Kidney tubule cell (primary cell): ENCODE data around the gene UMODL1.
A peak's percentile ranks its signal among the peaks of the same experiment; 100 is the strongest.
"Not testable (repeated sequence)": the region's sequence is repeated elsewhere in the genome, so short reads cannot be mapped to it uniquely, and the experiment has no call there.

Experiments
- DNase-seq: peaks from one replicate; pipeline ENCODE4 v3.0.0-alpha.2; 2018; ENCODE audit warnings: low spot score

Gene UMODL1

DNA sequence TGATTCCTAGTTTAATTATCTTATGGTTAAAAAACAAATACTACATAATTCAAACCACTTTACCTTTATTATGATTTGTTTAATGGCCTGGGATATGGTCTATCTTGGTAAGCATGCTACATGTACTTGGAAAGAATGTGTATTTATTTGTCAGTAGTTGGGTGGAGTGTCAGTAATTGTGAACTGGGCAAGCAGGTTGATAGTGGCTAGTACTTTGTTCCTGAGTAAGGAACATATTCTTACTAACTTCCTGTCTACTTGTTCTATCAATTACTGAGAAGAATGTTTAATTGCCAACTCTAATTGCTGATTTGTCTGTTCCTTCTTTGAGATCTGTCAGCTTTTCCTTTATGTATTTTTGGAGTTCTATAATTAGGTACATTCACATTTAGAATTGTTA, 98.6 kb downstream of the UMODL1 start:
- DNase-seq = no peak

DNA sequence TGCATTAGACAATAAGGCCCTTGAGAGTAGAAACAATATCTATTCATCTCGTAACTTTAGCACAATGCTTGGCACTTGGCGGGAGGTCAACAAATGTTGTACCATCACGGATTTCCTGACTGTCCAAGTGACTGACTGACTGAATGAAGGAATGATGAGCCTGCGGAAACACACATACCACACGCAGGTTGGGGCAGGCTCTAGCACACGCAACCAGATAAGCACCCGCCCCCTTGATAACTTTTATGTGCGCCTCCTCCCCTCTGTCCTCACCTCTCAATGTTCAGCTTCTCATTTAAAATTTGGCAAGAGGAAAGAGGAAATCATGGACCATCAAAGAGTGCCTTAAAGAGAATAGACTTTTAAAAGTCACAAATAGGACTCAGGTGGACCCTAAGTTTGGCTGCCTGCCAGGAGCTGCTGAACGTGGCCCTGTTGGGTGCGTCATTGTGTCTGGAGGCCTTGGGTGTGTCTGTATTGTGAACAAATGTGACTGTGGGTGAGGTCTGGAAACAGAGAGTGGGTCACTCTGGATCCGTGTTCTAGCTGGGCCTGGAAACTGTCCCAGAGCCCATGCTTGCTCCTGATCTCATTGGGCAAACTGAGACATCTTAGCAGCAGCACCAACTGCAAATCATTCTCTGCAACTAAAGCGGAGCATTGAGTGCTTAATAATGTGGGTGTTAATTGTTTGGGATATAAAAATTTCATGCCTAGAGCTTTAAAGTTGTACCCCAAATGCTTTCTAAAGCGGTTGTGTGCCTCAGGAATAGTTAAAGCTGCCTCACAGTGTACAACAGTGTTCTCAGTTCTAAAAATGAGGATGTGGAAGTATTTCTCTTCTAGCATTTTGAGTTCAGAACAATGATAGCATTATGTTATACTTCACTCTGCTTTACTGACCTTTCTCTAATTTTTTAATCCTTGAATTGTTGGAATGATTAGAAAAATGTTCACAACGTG, 100.3 kb downstream of the UMODL1 start:
- peak; percentile 13 for DNase-seq

DNA sequence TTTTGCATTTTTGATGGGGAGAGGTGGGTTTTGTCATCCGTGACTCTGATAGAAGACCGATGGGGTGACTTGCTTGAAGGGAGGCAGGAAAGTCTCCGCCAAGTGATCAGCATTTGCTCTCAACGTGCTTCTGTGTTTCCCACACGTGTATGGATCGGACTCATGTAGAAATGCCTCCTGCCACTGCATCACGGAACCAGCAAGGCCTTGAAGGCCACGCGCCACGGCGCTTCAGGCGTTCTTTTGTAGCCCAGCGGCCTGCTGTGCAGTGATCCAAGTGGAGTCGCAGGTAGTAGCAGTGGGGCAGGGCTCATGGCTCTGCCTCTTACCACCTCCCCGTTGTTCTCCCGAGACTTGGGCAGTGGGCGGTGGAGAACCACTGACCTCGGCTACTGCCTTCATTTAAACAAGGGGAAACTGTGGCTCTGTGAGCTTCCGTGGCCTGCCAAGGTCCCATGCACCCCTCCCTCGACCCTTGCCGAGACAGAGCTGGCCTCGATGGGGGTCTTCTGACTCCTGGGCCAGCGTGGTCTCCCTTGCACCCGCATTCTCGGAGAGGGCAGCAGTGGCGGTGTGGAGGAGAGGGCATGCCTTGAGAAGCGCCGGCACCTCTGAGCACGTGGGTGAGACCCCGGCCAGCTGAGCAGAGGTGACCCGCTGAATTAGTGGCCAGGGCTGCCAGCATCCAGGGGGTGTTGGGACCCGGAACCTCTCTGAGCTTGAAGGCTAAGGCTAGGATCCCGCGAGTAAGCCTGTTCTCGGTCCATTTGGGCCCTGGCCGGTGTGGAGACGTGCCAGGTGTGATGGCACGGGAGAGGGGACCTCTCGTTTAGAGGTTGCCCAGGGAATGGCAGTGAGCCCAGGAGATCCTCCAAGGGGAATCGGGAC, 101.7 kb downstream of the UMODL1 start:
- no peak for DNase-seq

DNA sequence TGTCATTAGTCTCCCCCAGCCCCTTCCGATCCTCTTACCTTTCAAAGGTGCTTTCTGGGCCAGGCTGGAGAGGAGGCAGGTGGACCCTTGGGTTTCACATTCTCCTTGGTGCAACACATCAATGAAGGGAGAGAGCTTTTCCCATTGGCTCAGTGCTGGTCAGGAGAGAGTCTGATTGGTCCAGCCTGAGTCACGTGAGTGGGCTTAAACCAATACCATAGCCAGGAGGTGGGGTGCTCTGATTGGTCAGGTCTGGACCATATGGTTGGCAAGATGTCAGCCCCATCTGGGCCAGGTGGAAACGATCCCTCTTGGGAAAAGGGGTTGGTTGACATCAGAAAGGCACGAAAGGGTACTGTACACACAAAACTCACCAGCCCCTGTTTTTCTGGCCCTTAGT, 103.1 kb downstream of the UMODL1 start:
- DNase-seq = no peak

DNA sequence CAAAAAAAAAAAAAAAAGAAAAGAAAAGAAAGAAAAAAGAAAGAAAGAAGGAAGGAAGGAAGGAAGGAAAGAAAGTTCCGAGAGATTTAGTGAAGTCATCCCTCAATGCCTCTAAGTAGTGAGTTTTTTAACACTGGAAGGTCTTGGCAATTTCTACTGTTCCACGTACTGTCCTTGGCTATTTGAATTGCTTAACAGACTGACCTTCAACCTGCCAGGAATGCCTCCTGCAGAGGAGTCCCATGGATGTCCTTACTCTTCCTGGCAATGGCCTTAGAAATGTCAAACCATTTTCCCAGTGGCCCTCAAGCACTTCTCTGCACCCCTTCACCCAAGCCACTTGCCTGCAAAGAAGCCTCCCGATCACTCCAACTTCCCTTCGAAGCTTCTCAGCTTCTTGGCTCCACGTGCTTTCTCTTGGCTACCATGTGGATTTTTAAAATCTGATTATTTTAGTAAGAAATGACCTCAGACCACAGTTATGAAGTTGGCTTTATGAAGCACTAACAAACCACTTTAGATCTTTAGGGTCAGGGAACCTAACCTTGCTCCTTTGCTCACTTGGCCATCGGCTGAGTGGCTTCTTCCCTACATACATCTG, 104.1 kb downstream of the UMODL1 start:
- no peak for DNase-seq

DNA sequence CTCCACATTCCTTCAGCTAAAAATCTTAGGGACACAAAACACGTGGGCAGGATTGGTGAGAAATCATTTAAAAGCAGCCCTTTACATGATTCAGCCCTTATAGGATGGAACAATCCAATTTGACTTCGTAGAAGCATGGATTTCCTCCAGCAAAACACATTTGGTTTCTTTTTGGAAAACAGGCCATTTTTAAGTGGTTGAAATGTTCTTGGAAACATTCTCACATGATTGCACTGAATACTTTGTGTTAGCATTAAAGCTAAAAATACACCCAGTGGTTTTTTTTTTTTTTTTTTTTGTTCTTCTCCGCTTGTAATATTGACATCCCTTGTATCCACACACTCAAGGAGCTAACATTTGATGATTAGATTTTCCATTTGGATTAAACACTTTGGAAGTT, 105.7 kb downstream of the UMODL1 start:
- no peak for DNase-seq

DNA sequence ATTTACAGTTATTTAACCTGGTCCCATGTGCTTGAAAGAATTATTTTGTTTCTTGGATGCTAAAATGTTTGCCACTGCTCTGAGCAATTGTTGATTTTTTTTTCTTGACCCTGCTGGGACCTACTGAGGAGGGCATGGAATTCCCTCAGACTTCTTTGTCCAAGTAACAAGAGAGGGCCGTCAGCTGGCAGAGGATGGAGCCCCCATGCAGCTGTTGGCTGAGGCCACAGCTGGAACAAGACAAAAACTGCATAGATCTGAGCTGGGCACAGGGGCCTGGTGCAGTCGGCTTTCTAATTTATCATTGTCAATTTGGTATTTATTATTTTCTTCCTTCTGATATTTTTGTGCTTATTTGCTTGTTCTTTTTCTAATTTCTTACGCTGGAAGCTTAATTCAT, 108.2 kb downstream of the UMODL1 start:
- DNase-seq = no peak

DNA sequence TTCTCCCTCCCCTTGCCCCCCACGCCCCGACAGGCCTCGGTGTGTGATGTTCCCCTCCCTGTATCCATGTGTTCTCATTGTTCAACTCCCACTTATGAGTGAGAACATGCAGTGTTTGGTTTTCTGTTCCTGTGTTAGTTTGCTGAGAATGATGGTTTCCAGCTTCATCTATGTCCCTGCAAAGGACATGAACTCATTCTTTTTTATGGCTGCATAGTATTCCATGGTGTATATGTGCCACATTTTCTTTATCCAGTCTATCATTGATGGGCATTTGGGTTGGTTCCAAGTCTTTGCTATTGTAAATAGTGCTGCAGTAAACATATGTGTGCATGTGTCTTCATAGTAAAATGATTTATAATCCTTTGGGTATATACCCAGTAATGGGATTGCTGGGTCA, 108.9 kb downstream of the UMODL1 start:
- DNase-seq = not testable (repeated sequence)

DNA sequence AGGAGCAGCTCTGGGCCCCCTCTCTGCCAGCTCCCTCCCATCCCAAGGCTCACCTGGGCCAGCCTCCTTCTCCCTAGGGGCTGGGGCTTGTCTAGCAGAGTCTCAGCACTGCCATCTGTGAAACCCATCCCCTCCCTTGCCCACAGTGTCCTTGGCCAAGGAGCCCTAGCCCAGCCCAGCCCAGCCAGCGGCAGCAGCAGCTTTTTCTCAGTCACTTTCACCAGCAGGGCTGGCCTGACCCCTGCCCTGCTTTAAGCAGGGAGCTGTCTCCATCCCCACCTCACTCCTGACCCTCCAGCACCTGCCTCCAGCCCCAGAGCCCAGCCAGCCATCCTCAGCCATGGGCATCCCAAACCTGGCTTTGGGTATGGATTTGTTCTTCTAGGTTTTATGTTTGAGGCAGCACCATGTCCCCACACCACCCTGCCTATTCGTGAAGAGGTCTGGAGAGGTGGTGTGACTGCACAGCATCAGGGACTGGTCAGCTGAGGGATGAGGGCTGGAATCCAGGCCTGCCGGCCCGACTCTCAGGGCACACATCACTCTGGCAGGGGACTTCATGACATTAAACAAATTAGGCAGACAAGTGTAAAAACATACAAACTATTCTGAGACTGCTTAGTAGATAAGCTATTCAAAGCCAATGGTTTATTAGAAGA, 111.7 kb downstream of the UMODL1 start:
- DNase-seq = no peak

DNA sequence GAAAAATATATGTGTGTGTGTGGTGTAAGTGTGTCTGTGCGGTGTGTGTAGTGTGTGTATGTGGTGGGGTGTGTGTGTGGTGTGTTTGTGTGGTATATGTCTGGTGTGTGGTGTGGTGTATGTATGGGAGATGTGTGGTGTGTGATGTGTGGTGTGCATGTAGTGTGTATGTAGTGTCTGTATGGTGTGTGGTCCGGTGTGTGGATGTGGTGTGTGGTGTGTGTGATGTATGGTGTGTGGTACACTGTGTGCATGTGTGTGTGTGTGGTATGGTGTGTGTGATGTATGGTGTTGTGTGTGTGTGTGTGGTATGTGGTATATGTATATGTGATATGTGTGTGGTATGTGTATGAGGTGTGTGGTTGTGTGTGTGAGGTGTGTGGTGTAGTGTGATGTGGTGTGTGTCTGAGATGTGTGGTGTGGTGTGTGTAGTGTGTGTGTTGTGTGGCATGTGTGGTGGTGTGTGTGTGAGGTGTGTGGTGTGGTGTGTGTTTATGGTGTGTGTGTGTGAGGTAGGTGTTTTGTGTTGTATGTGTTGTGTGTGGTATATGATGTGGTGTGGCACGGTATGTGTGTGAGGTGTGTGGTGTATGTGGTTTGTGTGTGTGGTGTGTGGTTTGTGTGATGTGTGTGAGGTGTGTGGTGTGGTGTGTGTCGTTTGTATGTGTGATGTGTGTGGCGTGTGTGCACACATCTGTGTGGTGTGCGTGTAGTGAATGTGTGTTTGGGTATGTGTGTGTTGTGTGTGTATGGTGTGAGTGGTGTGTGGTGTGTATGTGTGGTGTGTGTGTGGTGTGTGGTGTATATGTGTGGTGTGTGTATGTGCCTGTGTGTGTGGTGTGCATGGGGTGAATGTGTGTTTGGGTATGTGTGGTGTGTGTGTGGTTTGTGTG, 112.5 kb downstream of the UMODL1 start:
- no peak for DNase-seq

DNA sequence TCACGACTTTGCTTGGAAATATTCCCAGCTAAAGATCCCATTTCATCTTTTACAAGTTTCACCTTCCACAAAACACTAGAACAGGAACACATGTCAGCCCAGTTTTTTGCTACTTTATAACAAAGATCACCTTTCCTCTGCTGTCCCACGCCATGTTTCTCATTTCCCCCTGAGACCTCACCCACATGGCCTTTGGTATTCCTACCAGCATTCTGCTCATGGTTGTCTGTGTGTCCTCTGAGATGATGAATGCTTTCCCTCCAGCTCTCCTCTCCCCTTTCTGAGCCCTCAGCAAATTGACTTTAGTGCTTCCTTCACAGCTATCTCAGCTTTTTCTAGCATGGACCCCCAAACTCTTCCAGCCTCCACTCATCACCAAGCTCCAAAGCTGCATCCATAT, 115.5 kb downstream of the UMODL1 start:
- no peak for DNase-seq

DNA sequence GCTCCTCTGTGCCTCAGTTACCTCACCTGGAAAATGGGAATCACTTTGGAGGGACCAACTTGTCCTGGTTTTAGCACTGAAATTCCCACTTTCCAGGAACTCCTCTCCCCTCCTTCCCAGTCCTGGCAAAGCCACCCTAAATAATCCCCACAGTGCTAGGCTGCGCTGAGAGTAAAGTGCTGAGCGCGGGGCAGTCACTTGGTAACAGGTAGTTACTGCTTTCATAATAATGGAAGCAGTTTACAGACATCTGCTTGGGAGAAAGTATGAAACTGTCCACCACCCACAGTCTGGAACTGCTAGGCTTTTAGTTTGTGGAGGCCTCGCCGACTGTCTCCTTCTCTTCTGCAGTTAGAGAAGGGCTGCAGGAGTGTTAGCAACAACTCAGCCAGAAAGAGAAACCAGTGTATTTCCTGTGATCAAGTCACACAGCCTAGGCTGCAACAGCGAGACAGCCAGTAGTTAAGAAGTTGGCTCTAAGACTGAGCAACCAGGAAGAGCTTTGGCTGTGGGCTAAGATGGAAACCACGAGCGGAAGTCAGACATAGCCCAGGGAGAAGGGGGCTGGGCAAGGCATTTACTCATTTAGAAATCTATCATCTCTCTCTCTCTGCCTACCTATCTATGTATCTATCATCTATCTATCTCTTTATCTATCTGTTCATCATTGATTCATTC, 117.0 kb downstream of the UMODL1 start:
- peak; percentile 5 for DNase-seq

DNA sequence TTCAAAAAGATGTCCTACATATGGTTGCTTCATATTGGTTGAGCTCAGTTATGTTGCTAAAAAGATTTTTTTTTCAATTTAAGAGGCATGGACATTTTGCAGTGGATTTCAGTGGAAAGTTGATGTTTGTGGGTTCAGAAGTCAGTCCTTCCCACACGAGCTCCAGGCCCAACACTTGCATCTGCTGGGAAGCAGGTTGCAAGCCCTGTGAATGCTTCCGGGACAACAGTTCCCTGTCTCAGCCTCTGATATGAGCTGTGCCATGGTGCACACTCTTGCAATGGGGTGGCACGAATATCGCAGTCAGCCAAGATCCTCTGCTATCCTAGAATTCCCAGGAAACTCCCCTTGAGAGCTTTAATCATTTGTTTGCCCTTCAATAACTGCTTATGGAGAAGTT, 117.5 kb downstream of the UMODL1 start:
- no peak for DNase-seq

DNA sequence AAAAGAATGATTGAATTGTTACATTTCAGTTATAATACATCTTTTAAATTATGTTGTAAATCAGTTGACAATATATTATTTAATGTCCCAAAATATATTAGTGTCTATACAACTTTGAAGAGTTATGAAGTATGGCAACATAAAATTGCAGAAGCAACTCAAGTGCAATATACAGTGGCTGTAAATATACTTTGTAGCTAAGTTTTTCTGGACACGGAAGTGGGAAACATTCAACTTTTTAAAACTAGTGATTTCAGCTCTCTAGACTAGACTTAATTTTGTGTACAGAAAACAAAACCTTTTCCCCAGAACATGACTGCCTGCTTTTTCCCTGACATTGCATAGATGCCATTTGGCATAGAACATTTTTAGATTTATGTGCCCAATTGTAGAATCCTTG, 118.3 kb downstream of the UMODL1 start:
- DNase-seq = no peak

DNA sequence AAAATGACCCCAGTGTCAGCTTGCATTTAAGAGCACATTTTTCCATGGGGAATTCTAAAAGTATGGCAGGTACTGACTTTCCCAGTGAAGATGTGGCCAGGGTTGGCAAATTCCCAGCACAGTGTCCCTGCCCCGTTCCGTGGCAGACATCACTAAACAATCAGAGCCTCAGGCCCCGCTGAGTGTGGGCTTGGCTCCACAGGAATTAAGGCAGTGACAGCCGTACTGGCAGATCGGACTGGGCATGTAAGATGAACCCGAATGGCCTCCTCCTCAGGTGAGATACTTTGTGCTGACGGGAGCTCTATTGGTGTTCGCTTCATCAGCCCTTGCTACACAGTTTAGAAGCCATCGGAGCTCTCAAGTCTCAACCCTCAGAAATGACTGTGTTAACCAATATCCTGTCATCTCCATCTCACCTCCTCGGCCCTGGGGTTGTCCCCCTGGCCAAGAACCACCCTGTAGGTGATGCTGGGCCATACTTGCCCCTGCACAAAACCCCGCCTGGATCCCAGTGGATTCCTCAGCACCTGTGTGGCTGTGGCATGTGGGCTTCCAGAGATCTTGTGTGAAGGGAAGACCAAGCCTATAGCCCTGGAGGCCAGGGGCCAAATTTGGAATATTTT, 118.9 kb downstream of the UMODL1 start:
- DNase-seq = no peak

DNA sequence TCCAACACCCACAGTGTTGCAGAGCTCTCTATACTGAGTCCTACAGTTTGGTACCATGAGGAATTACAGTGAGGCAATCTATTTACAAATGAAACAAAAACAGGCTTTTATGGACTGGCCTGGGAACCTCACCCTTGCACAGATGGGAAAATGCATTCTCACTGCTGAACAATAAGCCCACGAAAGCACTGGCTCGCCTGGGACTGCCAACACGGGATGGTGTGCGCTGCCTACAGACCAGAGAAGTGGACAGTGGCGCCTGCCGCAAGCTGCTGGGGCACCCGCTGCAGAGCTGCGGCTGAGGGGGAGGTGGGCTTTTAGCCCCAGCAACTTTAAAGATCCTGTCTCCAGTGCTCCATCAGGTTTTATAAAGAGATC, 119.4 kb downstream of the UMODL1 start:
- no peak for DNase-seq

DNA sequence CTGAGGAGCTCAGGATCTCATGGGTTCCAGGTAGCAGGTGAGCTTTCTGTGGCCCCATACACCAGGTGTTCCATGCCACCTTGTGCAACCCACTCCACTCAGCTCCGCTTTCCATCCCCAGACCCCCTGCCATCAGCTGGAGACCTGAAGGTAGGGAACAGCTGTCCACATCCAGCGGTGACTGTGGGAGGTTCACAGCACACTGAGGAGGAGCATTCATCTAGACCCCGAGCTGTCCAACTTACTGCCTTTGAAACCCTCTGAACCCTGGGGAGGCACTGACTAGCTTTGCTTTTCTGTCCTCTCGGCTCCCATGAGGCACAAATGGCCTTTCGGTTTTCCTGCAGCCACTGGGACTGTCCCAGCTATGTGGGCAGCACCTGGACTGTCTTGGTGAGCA, 119.9 kb downstream of the UMODL1 start:
- DNase-seq = no peak

DNA sequence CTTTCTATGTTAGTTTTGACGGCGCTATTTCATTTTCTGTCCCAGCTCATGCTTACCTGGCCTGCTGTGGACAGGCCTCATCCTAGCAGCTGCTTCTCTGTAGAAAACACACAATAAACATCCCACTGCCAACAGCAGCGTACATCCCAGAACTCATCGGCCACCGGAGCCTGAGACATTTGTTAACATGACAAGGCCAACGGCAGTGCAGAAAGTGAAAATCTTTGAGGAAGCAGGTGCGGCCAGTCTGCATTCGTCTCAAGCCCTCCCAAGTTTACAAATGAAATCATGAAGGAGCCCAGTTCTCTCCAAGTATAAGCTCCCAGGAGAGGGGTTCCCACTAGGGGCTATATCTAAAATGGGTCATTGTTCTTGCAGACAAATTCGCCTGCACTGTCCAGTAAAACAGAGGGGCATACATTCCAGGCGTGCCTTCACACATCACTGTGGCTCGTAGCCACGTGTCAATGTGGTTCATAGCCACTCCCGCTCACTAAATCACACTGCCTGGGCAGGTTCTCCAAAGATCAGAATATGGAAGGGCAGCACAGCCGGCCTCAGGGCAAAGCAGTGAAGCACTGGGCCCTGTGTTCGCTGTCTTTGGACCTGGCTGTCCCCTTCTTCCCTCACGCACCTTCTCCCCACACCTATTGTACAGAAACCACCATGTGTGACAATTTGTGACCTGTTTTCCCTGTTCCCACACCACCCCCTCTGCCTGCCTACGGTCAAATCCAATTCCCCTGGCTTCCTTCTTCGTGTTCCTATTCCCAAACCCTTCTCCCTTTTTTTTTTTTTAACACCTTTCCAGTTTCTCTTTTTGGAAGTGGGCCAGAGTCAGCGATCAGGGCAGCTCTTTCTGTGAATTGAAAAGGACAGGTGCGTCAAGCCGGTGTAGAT, 120.8 kb downstream of the UMODL1 start:
- DNase-seq = no peak
